ENCODE data around the gene HOXA2. TPM values are rescaled to one million over a fixed set of nuclear protein-coding genes. Genes with fewer than 3 reads are reported as not detected.

HOXA2 gene
- total RNA-seq, 5 donors from 2014 or later (not counting 1 experiment from before 2014, with no cell fraction given), result not detected

GRCh38 chr7:27141137-27141922 lies 38.8 kb upstream of the HOXA2 start:
- no peaks in the 10 kb centered on the region for H3K36me3 ChIP-seq (ENCODE audit: control insufficient read depth in 2 of 2, extremely low read depth in 1 of 2, insufficient read depth in 1 of 2, low read length in 1 of 2)
- Mint-ChIP-seq H3K27me3 (peaks cover 37 to 64% of the 10 kb centered on the region in 2 donors), H3K4me3 (no peak overlapping the region), H3K27ac (no peak overlapping the region), H3K4me1 (no peaks in the 10 kb centered on the region), H3K36me3 (no peaks in the 10 kb centered on the region), H3K9me3 (no peaks in the 10 kb centered on the region)
- H3K4me3 ChIP-seq (ENCODE audit: control insufficient read depth in 1 of 2, extremely low read depth in 1 of 2, low read length in 1 of 2), result no peak overlapping the region
- ChIA-PET CTCF (interaction anchor here (0.6 to 1.3 kb wide), 8 partner anchors 8 to 1152 kb away, joined by 3 to 5 read pairs (median 3); partner anchors contain the start of gene HOXA13 (in 1 of the 2)), POLR2A (interaction anchor here in 1 of 2 donors (0.7 kb wide), 1 partner anchor 1239 kb away, joined by 3 read pairs; no protein-coding TSS in a partner anchor)
- H3K27ac ChIP-seq (ENCODE audit: low read length), result no peak overlapping the region
- DNase-seq (no peak), ATAC-seq (replicated peaks in 1 of 4) (no peak)
- H3K27me3 ChIP-seq (replicated peaks in 1 of 2; ENCODE audit: control insufficient read depth in 2 of 2, extremely low read depth in 1 of 2, insufficient read depth in 2 of 2, low read length in 1 of 2), result peaks cover 0 to 56% of the 10 kb centered on the region in 2 experiments
- WGBS (ENCODE audit: insufficient coverage), result 87% methylated on average over 9 of the region's 18 CpGs
- no peaks in the 10 kb centered on the region for H3K4me1 ChIP-seq (ENCODE audit: control insufficient read depth in 1 of 2, extremely low read depth in 1 of 2, insufficient read depth in 2 of 2, low read length in 2 of 2)
- H3K9me3 ChIP-seq, result no peaks in the 10 kb centered on the region

- Mint-ChIP-seq H3K4me3 (no peak overlapping the region), H3K4me1 (peaks cover 0 to 10% (median 2%) of the 10 kb centered on the region in 3 donors), H3K9me3 (no peaks in the 10 kb centered on the region), H3K27ac (no peak overlapping the region), H3K27me3 (peaks cover 38 to 64% of the 10 kb centered on the region in 2 donors), H3K36me3 (no peaks in the 10 kb centered on the region)
- Histone ChIP-seq H3K4me1 (ENCODE audit: control insufficient read depth in 1 of 2, extremely low read depth in 1 of 2, insufficient read depth in 2 of 2, low read length in 2 of 2) (peaks cover 0 to 8% of the 10 kb centered on the region in 2 experiments), H3K9me3 (no peaks in the 10 kb centered on the region), H3K27ac (ENCODE audit: low read length) (no peak overlapping the region), H3K4me3 (ENCODE audit: control insufficient read depth in 1 of 2, extremely low read depth in 1 of 2, low read length in 1 of 2) (no peak overlapping the region), H3K36me3 (ENCODE audit: control insufficient read depth in 2 of 2, extremely low read depth in 1 of 2, insufficient read depth in 1 of 2, low read length in 1 of 2) (no peaks in the 10 kb centered on the region), H3K27me3 (replicated peaks in 1 of 2; ENCODE audit: control insufficient read depth in 2 of 2, extremely low read depth in 1 of 2, insufficient read depth in 2 of 2, low read length in 1 of 2) (peaks cover 0 to 53% of the 10 kb centered on the region in 2 experiments)
- ChIA-PET CTCF (no interaction called here), POLR2A (no interaction called here)
- 92% methylated on average over 5 of the region's 15 CpGs for WGBS (ENCODE audit: insufficient coverage)
- DNase-seq (no peak), ATAC-seq (replicated peaks in 1 of 4) (no peak)
Measured at GRCh38 chr7:27140126-27140857, 37.8 kb upstream of the HOXA2 start.

- no peak overlapping the region for H3K4me3 ChIP-seq (ENCODE audit: control insufficient read depth in 1 of 2, extremely low read depth in 1 of 2, low read length in 1 of 2)
- H3K9me3 ChIP-seq, result no peaks in the 10 kb centered on the region
- no peaks in the 10 kb centered on the region for H3K36me3 Mint-ChIP-seq
- H3K4me1 Mint-ChIP-seq, result peaks cover 0 to 15% (median 3%) of the 10 kb centered on the region in 3 donors
- H3K27me3 ChIP-seq (replicated peaks in 1 of 2; ENCODE audit: control insufficient read depth in 2 of 2, extremely low read depth in 1 of 2, insufficient read depth in 2 of 2, low read length in 1 of 2), result peaks cover 0 to 46% of the 10 kb centered on the region in 2 experiments
- H3K4me3 Mint-ChIP-seq, result no peak overlapping the region
- POLR2A ChIA-PET, result no interaction called here
- no peaks in the 10 kb centered on the region for H3K36me3 ChIP-seq (ENCODE audit: control insufficient read depth in 2 of 2, extremely low read depth in 1 of 2, insufficient read depth in 1 of 2, low read length in 1 of 2)
- no peak for DNase-seq
- WGBS (ENCODE audit: insufficient coverage), result 98% methylated on average over 42 of the region's 53 CpGs
- H3K27ac Mint-ChIP-seq, result no peak overlapping the region
- CTCF ChIA-PET, result no interaction called here
- H3K9me3 Mint-ChIP-seq, result no peaks in the 10 kb centered on the region
- no peak for ATAC-seq (replicated peaks in 1 of 4)
- peaks cover 41 to 66% of the 10 kb centered on the region in 2 donors for H3K27me3 Mint-ChIP-seq
- peaks cover 0 to 16% of the 10 kb centered on the region in 2 experiments for H3K4me1 ChIP-seq (ENCODE audit: control insufficient read depth in 1 of 2, extremely low read depth in 1 of 2, insufficient read depth in 2 of 2, low read length in 2 of 2)
- H3K27ac ChIP-seq (ENCODE audit: low read length), result no peak overlapping the region
Measured at GRCh38 chr7:27139334-27140125, 37.0 kb upstream of the HOXA2 start.

- Histone ChIP-seq H3K4me1 (ENCODE audit: control insufficient read depth in 1 of 2, extremely low read depth in 1 of 2, insufficient read depth in 2 of 2, low read length in 2 of 2) (peaks cover 0 to 18% of the 10 kb centered on the region in 2 experiments), H3K36me3 (ENCODE audit: control insufficient read depth in 2 of 2, extremely low read depth in 1 of 2, insufficient read depth in 1 of 2, low read length in 1 of 2) (no peaks in the 10 kb centered on the region), H3K9me3 (no peaks in the 10 kb centered on the region), H3K27ac (ENCODE audit: low read length) (no peak overlapping the region), H3K27me3 (replicated peaks in 1 of 2; ENCODE audit: control insufficient read depth in 2 of 2, extremely low read depth in 1 of 2, insufficient read depth in 2 of 2, low read length in 1 of 2) (peaks cover 0 to 40% of the 10 kb centered on the region in 2 experiments), H3K4me3 (ENCODE audit: control insufficient read depth in 1 of 2, extremely low read depth in 1 of 2, low read length in 1 of 2) (no peak overlapping the region)
- H3K27me3 Mint-ChIP-seq, result peaks cover 37 to 66% of the 10 kb centered on the region in 2 donors
- H3K4me3 Mint-ChIP-seq, result no peak overlapping the region
- WGBS (ENCODE audit: insufficient coverage), result 98% methylated on average over 8 of the region's 11 CpGs
- ATAC-seq (replicated peaks in 1 of 4) (no peak), DNase-seq (no peak)
- H3K36me3 Mint-ChIP-seq, result no peaks in the 10 kb centered on the region
- CTCF ChIA-PET, result no interaction called here
- POLR2A ChIA-PET, result no interaction called here
- H3K4me1 Mint-ChIP-seq, result peaks cover 0 to 15% (median 4%) of the 10 kb centered on the region in 3 donors
- H3K9me3 Mint-ChIP-seq, result no peaks in the 10 kb centered on the region
- no peak overlapping the region for H3K27ac Mint-ChIP-seq
Measured at GRCh38 chr7:27138985-27139333, 36.5 kb upstream of the HOXA2 start.

- Mint-ChIP-seq H3K36me3 (no peaks in the 10 kb centered on the region), H3K9me3 (no peaks in the 10 kb centered on the region), H3K27ac (no peak overlapping the region), H3K4me3 (no peak overlapping the region), H3K27me3 (peaks cover 41 to 68% of the 10 kb centered on the region in 2 donors), H3K4me1 (peaks cover 0 to 15% (median 4%) of the 10 kb centered on the region in 3 donors)
- ATAC-seq (replicated peaks in 1 of 4) (no peak), DNase-seq (no peak)
- Histone ChIP-seq H3K27ac (ENCODE audit: low read length) (no peak overlapping the region), H3K4me3 (ENCODE audit: control insufficient read depth in 1 of 2, extremely low read depth in 1 of 2, low read length in 1 of 2) (no peak overlapping the region), H3K27me3 (replicated peaks in 1 of 2; ENCODE audit: control insufficient read depth in 2 of 2, extremely low read depth in 1 of 2, insufficient read depth in 2 of 2, low read length in 1 of 2) (peaks cover 0 to 38% of the 10 kb centered on the region in 2 experiments), H3K4me1 (ENCODE audit: control insufficient read depth in 1 of 2, extremely low read depth in 1 of 2, insufficient read depth in 2 of 2, low read length in 2 of 2) (peaks cover 0 to 18% of the 10 kb centered on the region in 2 experiments), H3K9me3 (no peaks in the 10 kb centered on the region), H3K36me3 (ENCODE audit: control insufficient read depth in 2 of 2, extremely low read depth in 1 of 2, insufficient read depth in 1 of 2, low read length in 1 of 2) (no peaks in the 10 kb centered on the region)
- CTCF ChIA-PET, result no interaction called here
- no CpG with 5 or more reads among the region's 1 CpG for WGBS (ENCODE audit: insufficient coverage)
- POLR2A ChIA-PET, result no interaction called here
Measured at GRCh38 chr7:27138472-27138871, 36.0 kb upstream of the HOXA2 start.

All from T-cell (primary cell).